Naive thymus-derived CD8-positive, alpha-beta T cell (primary cell): ENCODE data around the gene TTYH1. TPM values are rescaled to one million over a fixed set of nuclear protein-coding genes. Genes with fewer than 3 reads are reported as not detected.
"Not testable (repeated sequence)": the region's sequence is repeated elsewhere in the genome, so short reads cannot be mapped to it uniquely, and the experiment has no call there.

Experiments
- ATAC-seq, 2 donors: fragments of 150-1000 bp; cut with Tn5 transposase in 1 of 2; sonication (Bioruptor Pico), chemical (Tn5 transposase) in 1 of 2; 1 replicate in 1 of 2; 2 replicates in 1 of 2; pipeline ENCODE4 v1.10.0; 2021; ENCODE audit warnings: mild to moderate bottlenecking in 2 of 2, moderate library complexity in 2 of 2
- POLR2A ChIA-PET: fragments of 350-600 bp; sonication (Branson Sonifier 250); formaldehyde crosslinking; loops from one replicate; lab custom pipeline; 2021; ENCODE audit warnings: antibody characterized with exemption; lab: Charles Lee
- DNase-seq, 10 donors: peaks; one replicate each; pipeline versions ENCODE4 v3.0.0 to v3.0.0-alpha.2; 2020 to 2022
- H3K27ac Mint-ChIP-seq, 10 donors: one replicate each; pipeline ENCODE4 v1.8.0; 2020 to 2022; ENCODE audit warnings: mild to moderate bottlenecking in 10 of 10, mixed read lengths in 10 of 10, moderate library complexity in 4 of 10, inconsistent platforms in 1 of 10
- H3K27me3 Mint-ChIP-seq, 5 donors: one replicate each; pipeline ENCODE4 v1.8.0; 2021 to 2022; ENCODE audit warnings: mixed read lengths in 5 of 5
- H3K36me3 Mint-ChIP-seq, 3 donors: one replicate each; pipeline ENCODE4 v1.8.0; 2020 to 2022; ENCODE audit warnings: mixed read lengths in 3 of 3, mild to moderate bottlenecking in 2 of 3, inconsistent platforms in 1 of 3
- H3K4me1 Mint-ChIP-seq, 4 donors: one replicate each; pipeline ENCODE4 v1.8.0; 2021 to 2022; ENCODE audit warnings: mixed read lengths in 4 of 4
- H3K4me3 Mint-ChIP-seq, 10 donors: one replicate each; pipeline ENCODE4 v1.8.0; 2020 to 2022; ENCODE audit warnings: mild to moderate bottlenecking in 10 of 10, mixed read lengths in 10 of 10, moderate library complexity in 6 of 10, inconsistent platforms in 1 of 10
- H3K9me3 Mint-ChIP-seq, 9 donors: one replicate each; pipeline ENCODE4 v1.8.0; 2020 to 2022; ENCODE audit warnings: mixed read lengths in 9 of 9, mild to moderate bottlenecking in 3 of 9, inconsistent platforms in 1 of 9, moderate library complexity in 1 of 9
- polyA plus RNA-seq, 3 donors: library from polyadenylated mRNA; unstranded; fragments of 300-500 nt; fragmentation: Illumina TruSeq; gene quantifications; one replicate each; pipeline ENCODE4 v1.2.3, GENCODE V29; 2021
- total RNA-seq, 8 experiments: library from RNA in 2 of 8; stranded (reverse) in 2 of 8; gene quantifications; one replicate each; pipeline ENCODE4 v1.2.3 and lab custom pipeline; 2021 to 2026

The TTYH1 gene
- total and polyA plus RNA-seq, 5 experiments from 2014 or later, result 0.04 to 0.65 TPM; not detected in 3

GRCh38 chr19:54435551-54436016 lies 20.3 kb downstream of the TTYH1 start:
- peaks cover 10 to 37% (median 31%) of the 10 kb centered on the region in 4 donors for H3K4me1 Mint-ChIP-seq
- no peaks in the 10 kb centered on the region for H3K9me3 Mint-ChIP-seq
- DNase-seq (no peak), ATAC-seq (no peak)
- no peak overlapping the region for H3K4me3 Mint-ChIP-seq
- H3K36me3 Mint-ChIP-seq, result peaks cover 0 to 6% (median 0%) of the 10 kb centered on the region in 3 donors
- POLR2A ChIA-PET, result interaction anchor here (0.8 kb wide), 1 partner anchor 13 kb away, joined by 7 read pairs; the partner anchor contains the start of gene LENG8
- H3K27ac Mint-ChIP-seq, result no peak overlapping the region
- H3K27me3 Mint-ChIP-seq, result peaks cover 0 to 2% (median 0%) of the 10 kb centered on the region in 5 donors

- Mint-ChIP-seq H3K4me3 (no peak overlapping the region), H3K36me3 (peaks cover 0 to 6% (median 0%) of the 10 kb centered on the region in 3 donors), H3K9me3 (no peaks in the 10 kb centered on the region), H3K27me3 (peaks cover 0 to 1% (median 0%) of the 10 kb centered on the region in 5 donors), H3K4me1 (peaks cover 9 to 32% (median 29%) of the 10 kb centered on the region in 4 donors), H3K27ac (peak overlapping the region in 1 of 10 donors; percentile 65)
- DNase-seq, result no peak
- POLR2A ChIA-PET, result interaction anchor here (1.2 kb wide), 1 partner anchor 13 kb away, joined by 4 read pairs; the partner anchor contains the start of gene LENG8
- ATAC-seq, result no peak
These were observed 20.8 kb downstream of the TTYH1 start for GRCh38 chr19:54436031-54436523.

- H3K27me3 Mint-ChIP-seq, result no peaks in the 10 kb centered on the region
- peak overlapping the region in 3 of 10 donors; percentile 60 to 75 (median 65) for H3K27ac Mint-ChIP-seq
- POLR2A ChIA-PET, result interaction anchor here (1.2 kb wide), 1 partner anchor 12 kb away, joined by 4 read pairs; the partner anchor contains the start of gene LENG8
- no peak overlapping the region for H3K4me3 Mint-ChIP-seq
- peaks cover 8 to 31% (median 25%) of the 10 kb centered on the region in 4 donors for H3K4me1 Mint-ChIP-seq
- no peak for ATAC-seq
- no peak for DNase-seq
- no peaks in the 10 kb centered on the region for H3K9me3 Mint-ChIP-seq
- peaks cover 0 to 6% (median 0%) of the 10 kb centered on the region in 3 donors for H3K36me3 Mint-ChIP-seq
These were observed 21.5 kb downstream of the TTYH1 start for GRCh38 chr19:54436628-54437252.

GRCh38 chr19:54439174-54439851 lies 24.0 kb downstream of the TTYH1 start:
- no peak overlapping the region for H3K4me3 Mint-ChIP-seq
- H3K36me3 Mint-ChIP-seq, result peaks cover 2 to 25% (median 4%) of the 10 kb centered on the region in 3 donors
- POLR2A ChIA-PET, result interaction anchor here (0.6 to 1.2 kb wide), 3 partner anchors 8 to 10 kb away, joined by 3 to 5 read pairs (median 4); partner anchors contain the start of gene LENG8
- DNase-seq (peak in 1 of 10 donors; percentile 65), ATAC-seq (peak; percentile 57 to 63)
- H3K4me1 Mint-ChIP-seq, result peaks cover 12 to 24% (median 19%) of the 10 kb centered on the region in 4 donors
- no peaks in the 10 kb centered on the region for H3K9me3 Mint-ChIP-seq
- peak overlapping the region in 4 of 10 donors; percentile 14 to 81 (median 20) for H3K27ac Mint-ChIP-seq
- H3K27me3 Mint-ChIP-seq, result no peaks in the 10 kb centered on the region

- no peaks in the 10 kb centered on the region for H3K9me3 Mint-ChIP-seq
- no peak overlapping the region for H3K4me3 Mint-ChIP-seq
- H3K27ac Mint-ChIP-seq, result peak overlapping the region in 2 of 10 donors; percentile 14 to 82
- ATAC-seq (no peak), DNase-seq (no peak)
- peaks cover 2 to 35% (median 4%) of the 10 kb centered on the region in 3 donors for H3K36me3 Mint-ChIP-seq
- POLR2A ChIA-PET, result no interaction called here
- peaks cover 4 to 15% (median 10%) of the 10 kb centered on the region in 4 donors for H3K4me1 Mint-ChIP-seq
- no peaks in the 10 kb centered on the region for H3K27me3 Mint-ChIP-seq
These were observed 25.4 kb downstream of the TTYH1 start for GRCh38 chr19:54440641-54441040.

- H3K4me3 Mint-ChIP-seq, result peak overlapping the region in 1 of 10 donors; percentile 34
- no peak for ATAC-seq
- no peak for DNase-seq
- H3K4me1 Mint-ChIP-seq, result peaks cover 16 to 32% (median 22%) of the 10 kb centered on the region in 4 donors
- H3K36me3 Mint-ChIP-seq, result peaks cover 4 to 32% (median 4%) of the 10 kb centered on the region in 3 donors
- POLR2A ChIA-PET, result interaction anchor here (0.6 kb wide), 2 partner anchors 37 to 253 kb away, joined by 3 to 4 read pairs; no protein-coding TSS in a partner anchor
- H3K27me3 Mint-ChIP-seq, result peaks cover 0 to 3% (median 0%) of the 10 kb centered on the region in 5 donors
- peak overlapping the region in 1 of 10 donors; percentile 57 for H3K27ac Mint-ChIP-seq
- no peaks in the 10 kb centered on the region for H3K9me3 Mint-ChIP-seq
These were observed 29.5 kb downstream of the TTYH1 start for GRCh38 chr19:54444737-54445136.

GRCh38 chr19:54446349-54446748 lies 31.1 kb downstream of the TTYH1 start:
- Mint-ChIP-seq H3K36me3 (peaks cover 4 to 42% (median 6%) of the 10 kb centered on the region in 3 donors), H3K27ac (peak overlapping the region in 1 of 10 donors; percentile 28), H3K4me3 (peak overlapping the region in 1 of 10 donors; percentile 40), H3K4me1 (peaks cover 28 to 46% (median 38%) of the 10 kb centered on the region in 4 donors)
- DNase-seq, H3K27me3 Mint-ChIP-seq, H3K9me3 Mint-ChIP-seq, ATAC-seq: not testable (repeated sequence)
- POLR2A ChIA-PET, result interaction anchor here (1.0 kb wide), 1 partner anchor 14 kb away, joined by 3 read pairs; no protein-coding TSS in a partner anchor

GRCh38 chr19:54448040-54448773 lies 32.9 kb downstream of the TTYH1 start:
- Mint-ChIP-seq H3K9me3 (no peaks in the 10 kb centered on the region), H3K4me1 (peaks cover 28 to 63% (median 53%) of the 10 kb centered on the region in 4 donors), H3K36me3 (peaks cover 2 to 48% (median 7%) of the 10 kb centered on the region in 3 donors), H3K27ac (peak overlapping the region; percentile 99 to 100 (median 100)), H3K27me3 (peaks cover 0 to 3% (median 0%) of the 10 kb centered on the region in 5 donors), H3K4me3 (peak overlapping the region; percentile 92 to 100 (median 98))
- peak in 1 of 10 donors; percentile 29 for DNase-seq
- peak; percentile 30 to 32 for ATAC-seq
- POLR2A ChIA-PET, result interaction anchor here (0.6 to 4.2 kb wide), 29 partner anchors 8 to 1206 kb away, joined by 3 to 72 read pairs (median 4); partner anchors contain the start of genes FIZ1, LENG1, LENG9 and MBOAT7

- POLR2A ChIA-PET, result interaction anchor here (0.6 to 4.2 kb wide), 25 partner anchors 10 to 1205 kb away, joined by 3 to 72 read pairs (median 4); partner anchors contain the start of genes FIZ1, LENG1, LENG9 and MBOAT7
- peaks cover 28 to 68% (median 57%) of the 10 kb centered on the region in 4 donors for H3K4me1 Mint-ChIP-seq
- ATAC-seq (peak; percentile 88 to 92), DNase-seq (peak; percentile 95 to 99 (median 98))
- H3K27ac Mint-ChIP-seq, result peak within 1 kb of the TSS; percentile 99 to 100 (median 100)
- H3K36me3 Mint-ChIP-seq, result peaks cover 0 to 52% (median 7%) of the 10 kb centered on the region in 3 donors
- H3K4me3 Mint-ChIP-seq, result peak within 1 kb of the TSS; percentile 92 to 100 (median 98)
- H3K9me3 Mint-ChIP-seq, result no peaks in the 10 kb centered on the region
- H3K27me3 Mint-ChIP-seq, result peaks cover 0 to 3% (median 0%) of the 10 kb centered on the region in 5 donors
These were observed 33.8 kb downstream of the TTYH1 start, which contains the start of gene LENG8 for GRCh38 chr19:54448774-54449700. TSS of gene LENG8 (plus strand) at chr19:54449199. CDS start at chr19:54451345, 2,146 bp downstream.

- H3K27me3 Mint-ChIP-seq, result peaks cover 0 to 3% (median 0%) of the 10 kb centered on the region in 5 donors
- H3K4me3 Mint-ChIP-seq, result peak overlapping the region; percentile 92 to 100 (median 98)
- H3K36me3 Mint-ChIP-seq, result peaks cover 0 to 54% (median 7%) of the 10 kb centered on the region in 3 donors
- peaks cover 28 to 70% (median 57%) of the 10 kb centered on the region in 4 donors for H3K4me1 Mint-ChIP-seq
- POLR2A ChIA-PET, result interaction anchor here (1.5 to 4.2 kb wide), 3 partner anchors 13 to 334 kb away, joined by 4 to 72 read pairs (median 10); partner anchors contain the start of genes LENG9, PRPF31 and TFPT
- ATAC-seq, result no peak
- H3K27ac Mint-ChIP-seq, result peak overlapping the region; percentile 85 to 100 (median 100)
- DNase-seq, result no peak
- H3K9me3 Mint-ChIP-seq, result no peaks in the 10 kb centered on the region
These were observed 34.4 kb downstream of the TTYH1 start for GRCh38 chr19:54449701-54450069.
